ENCODE data around the gene OPCML. TPM values are rescaled to one million over a fixed set of nuclear protein-coding genes. Genes with fewer than 3 reads are reported as not detected.

OPCML gene
- total and polyA plus RNA-seq, 12 donors: under 0.01 to 1.2 (median 0.39) TPM

DNA sequence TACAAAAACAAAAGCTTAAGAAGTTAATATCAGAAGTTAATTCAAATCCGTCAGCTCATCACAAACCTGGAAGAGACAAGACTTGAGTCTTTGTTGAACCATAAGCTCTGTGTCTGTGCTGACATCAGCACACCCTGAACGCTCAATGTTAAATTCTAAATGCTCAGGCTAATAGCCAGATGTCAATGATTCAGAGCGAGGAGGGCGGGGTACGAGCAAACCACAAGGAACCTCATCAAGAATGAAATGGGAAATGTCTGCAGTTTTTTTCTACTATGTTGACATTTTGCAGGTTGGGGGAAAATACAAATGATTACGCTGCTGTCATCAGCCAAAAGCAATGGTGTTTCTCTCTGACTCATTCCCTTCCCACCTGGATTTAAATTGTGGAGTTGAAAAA lies 1104.7 kb downstream of the OPCML start:
- DNase-seq: no peak
- H3K4me1 ChIP-seq: peaks cover 0 to 4% (median 0%) of the 10 kb centered on the region in 9 donors
- H3K36me3 ChIP-seq: no peaks in the 10 kb centered on the region
- peaks cover 0 to 28% (median 10%) of the 10 kb centered on the region in 7 donors for H3K27me3 ChIP-seq
- intact Hi-C loops (cut with DNase I): no loop called here
- no peak overlapping the region for H3K4me3 ChIP-seq
- TF ChIP-seq, protein P1, sequence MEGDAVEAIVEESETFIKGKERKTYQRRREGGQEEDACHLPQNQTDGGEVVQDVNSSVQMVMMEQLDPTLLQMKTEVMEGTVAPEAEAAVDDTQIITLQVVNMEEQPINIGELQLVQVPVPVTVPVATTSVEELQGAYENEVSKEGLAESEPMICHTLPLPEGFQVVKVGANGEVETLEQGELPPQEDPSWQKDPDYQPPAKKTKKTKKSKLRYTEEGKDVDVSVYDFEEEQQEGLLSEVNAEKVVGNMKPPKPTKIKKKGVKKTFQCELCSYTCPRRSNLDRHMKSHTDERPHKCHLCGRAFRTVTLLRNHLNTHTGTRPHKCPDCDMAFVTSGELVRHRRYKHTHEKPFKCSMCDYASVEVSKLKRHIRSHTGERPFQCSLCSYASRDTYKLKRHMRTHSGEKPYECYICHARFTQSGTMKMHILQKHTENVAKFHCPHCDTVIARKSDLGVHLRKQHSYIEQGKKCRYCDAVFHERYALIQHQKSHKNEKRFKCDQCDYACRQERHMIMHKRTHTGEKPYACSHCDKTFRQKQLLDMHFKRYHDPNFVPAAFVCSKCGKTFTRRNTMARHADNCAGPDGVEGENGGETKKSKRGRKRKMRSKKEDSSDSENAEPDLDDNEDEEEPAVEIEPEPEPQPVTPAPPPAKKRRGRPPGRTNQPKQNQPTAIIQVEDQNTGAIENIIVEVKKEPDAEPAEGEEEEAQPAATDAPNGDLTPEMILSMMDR (IDR thresholded peaks at IDR 0.05): no peak
- no peaks in the 10 kb centered on the region for H3K9me3 ChIP-seq
- no peak for ATAC-seq
- 71 to 84% methylated on average over 6 of the region's 6 CpGs for WGBS, 2 donors
- no peak overlapping the region for H3K27ac ChIP-seq

DNA sequence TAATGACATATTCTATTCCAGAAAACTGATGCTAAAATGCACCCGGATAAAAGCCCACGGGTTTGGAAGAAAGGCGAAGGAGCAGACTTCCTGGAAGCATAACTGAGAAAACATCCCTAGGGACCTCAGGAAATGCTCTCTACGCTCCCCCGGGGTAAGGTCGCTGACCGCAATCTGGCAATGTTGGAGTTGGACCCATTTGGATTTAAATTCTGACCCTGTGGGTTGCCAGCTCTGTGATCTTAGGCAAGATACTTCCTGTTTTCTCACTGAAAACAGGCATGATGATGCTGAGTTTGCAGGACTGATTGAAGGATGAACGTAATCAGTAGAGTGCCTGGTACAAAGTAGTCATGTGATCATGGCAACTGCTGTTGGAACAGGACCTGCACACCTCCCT lies 1107.9 kb downstream of the OPCML start:
- Histone ChIP-seq H3K4me1 (no peaks in the 10 kb centered on the region), H3K9me3 (no peaks in the 10 kb centered on the region), H3K27me3 (peaks cover 0 to 26% (median 8%) of the 10 kb centered on the region in 7 donors), H3K4me3 (no peak overlapping the region), H3K36me3 (no peaks in the 10 kb centered on the region), H3K27ac (no peak overlapping the region)
- intact Hi-C loops (cut with DNase I): no loop called here
- TF ChIP-seq, protein P1 (IDR thresholded peaks at IDR 0.05): no peak
- ATAC-seq (no peak), DNase-seq (no peak)
- WGBS, 2 donors: 44 to 56% methylated on average over 8 of the region's 8 CpGs

DNA sequence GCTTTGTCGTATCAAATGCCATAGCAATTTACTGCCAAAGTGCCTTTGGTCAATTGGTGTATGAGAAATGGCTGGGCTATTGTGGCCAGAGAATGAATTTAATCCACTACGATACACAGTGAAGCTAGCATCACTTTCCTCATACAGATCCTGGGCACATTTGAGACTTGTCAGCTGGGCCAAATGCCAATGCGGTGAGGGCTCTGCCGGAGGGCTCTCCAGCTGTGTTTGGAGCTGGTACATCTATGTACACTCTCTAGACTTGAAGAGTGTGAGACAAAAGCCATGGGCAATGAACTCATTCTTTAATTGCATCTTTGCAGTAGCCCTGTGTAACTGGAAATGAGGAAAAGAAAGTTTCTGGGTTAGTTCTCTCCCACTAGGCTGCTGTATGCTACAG lies 1109.0 kb downstream of the OPCML start:
- Histone ChIP-seq H3K9me3 (no peaks in the 10 kb centered on the region), H3K4me1 (no peaks in the 10 kb centered on the region), H3K27me3 (peaks cover 0 to 21% (median 5%) of the 10 kb centered on the region in 7 donors), H3K36me3 (no peaks in the 10 kb centered on the region), H3K27ac (no peak overlapping the region), H3K4me3 (no peak overlapping the region)
- 88 to 91% methylated on average over 4 of the region's 4 CpGs for WGBS, 2 donors
- no peak for DNase-seq
- no peak for ATAC-seq
- TF ChIP-seq, protein P1 (IDR thresholded peaks at IDR 0.05): no peak
- intact Hi-C loops (cut with DNase I): no loop called here

DNA sequence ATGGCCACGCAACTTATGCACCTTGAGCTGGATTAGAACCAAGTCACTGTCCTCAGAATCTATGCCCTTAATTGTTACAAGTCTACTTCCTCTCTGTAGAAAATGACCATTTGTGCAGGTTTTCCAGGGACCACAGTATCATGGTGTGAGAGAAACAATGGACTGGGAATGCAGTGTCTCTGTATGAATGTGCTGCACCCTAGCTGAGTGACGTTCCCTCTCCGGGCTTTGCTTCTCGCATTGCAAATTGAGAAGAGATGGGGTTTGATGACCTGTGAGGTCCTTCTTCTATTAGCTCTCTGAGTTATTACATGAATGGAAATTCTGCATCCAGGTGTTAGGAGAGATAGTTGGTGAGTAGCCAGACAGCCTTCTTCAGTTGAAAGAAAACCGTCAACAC lies 1109.6 kb downstream of the OPCML start:
- no peak for ATAC-seq
- H3K36me3 ChIP-seq: no peaks in the 10 kb centered on the region
- intact Hi-C loops (cut with DNase I): no loop called here
- 86% methylated on average over 5 of the region's 5 CpGs for WGBS, 2 donors
- no peak for DNase-seq
- H3K4me3 ChIP-seq: no peak overlapping the region
- no peaks in the 10 kb centered on the region for H3K9me3 ChIP-seq
- H3K27ac ChIP-seq: no peak overlapping the region
- H3K27me3 ChIP-seq: peaks cover 0 to 20% (median 5%) of the 10 kb centered on the region in 7 donors
- H3K4me1 ChIP-seq: no peaks in the 10 kb centered on the region
- TF ChIP-seq, protein P1 (IDR thresholded peaks at IDR 0.05): no peak
